NCI-H446 treated with DMSO at 0.1 percent for 48 hours (cell line): ENCODE data around the gene AQP12B.

Experiments used
- DNase-seq: peaks from one replicate; lab custom pipeline; 2025; lab: John Stamatoyannopoulos, UW

Gene AQP12B

GRCh38 chr2:240717681-240718581 is 35.2 kb upstream of the AQP12B start:
- DNase-seq: no peak

GRCh38 chr2:240717181-240717641 is 34.5 kb upstream of the AQP12B start:
- DNase-seq: no peak

GRCh38 chr2:240716130-240716798 is 33.6 kb upstream of the AQP12B start:
- DNase-seq: no peak

- DNase-seq: no peak
Observed at GRCh38 chr2:240714747-240715725, 32.4 kb upstream of the AQP12B start.

- no peak for DNase-seq
Observed at GRCh38 chr2:240713928-240714746, 31.5 kb upstream of the AQP12B start.

GRCh38 chr2:240713071-240713927 is 30.6 kb upstream of the AQP12B start:
- DNase-seq: no peak

GRCh38 chr2:240712121-240712520 is 29.4 kb upstream of the AQP12B start:
- DNase-seq: no peak

- no peak for DNase-seq
Observed at GRCh38 chr2:240711701-240712100, 29.0 kb upstream of the AQP12B start.

- no peak for DNase-seq
Observed at GRCh38 chr2:240711296-240711695, 28.6 kb upstream of the AQP12B start.

GRCh38 chr2:240708457-240708856 is 25.8 kb upstream of the AQP12B start:
- DNase-seq: no peak

GRCh38 chr2:240707821-240708220 is 25.1 kb upstream of the AQP12B start:
- no peak for DNase-seq

GRCh38 chr2:240707043-240707756 is 24.5 kb upstream of the AQP12B start:
- no peak for DNase-seq

- no peak for DNase-seq
Observed at GRCh38 chr2:240705204-240705791, 22.6 kb upstream of the AQP12B start.

GRCh38 chr2:240704651-240705050 is 22.0 kb upstream of the AQP12B start:
- no peak for DNase-seq

GRCh38 chr2:240703417-240704341 is 21.0 kb upstream of the AQP12B start:
- DNase-seq: no peak

- DNase-seq: no peak
Observed at GRCh38 chr2:240702640-240703011, 19.9 kb upstream of the AQP12B start.

GRCh38 chr2:240701736-240702639 is 19.3 kb upstream of the AQP12B start:
- DNase-seq: no peak
